Neural cell (in vitro differentiated cells): ENCODE results near the gene ST14. TPM values are rescaled to one million over a fixed set of nuclear protein-coding genes. Genes with fewer than 3 reads are reported as not detected.

Experiments used
- H2AFZ ChIP-seq: fragments of 200-600, 300-800 bp; sonication (generic), shearing (Covaris generic); 2 replicates; pipeline ENCODE4 v1.6.0; 2014; ENCODE audit warnings: low read depth, mild to moderate bottlenecking, antibody characterized with exemption, low read length, moderate library complexity
- H3F3A ChIP-seq: fragments of 200-600 bp; shearing (Covaris generic); 2 replicates; pipeline ENCODE4 v1.6.1; 2016; ENCODE audit warnings: mild to moderate bottlenecking, moderate library complexity, mixed read lengths, antibody characterized with exemption, low read length; ENCODE audit not compliant: insufficient read depth, poor library complexity, severe bottlenecking
- H3K27ac ChIP-seq: fragments of 200-600, 300-800 bp; sonication (generic), shearing (Covaris generic); 2 replicates; pipeline ENCODE4 v1.5.1; 2014; ENCODE audit warnings: mild to moderate bottlenecking, low read length, moderate library complexity
- H3K27me3 ChIP-seq: fragments of 300-800, 200-600 bp; sonication (generic), shearing (Covaris generic); 2 replicates; pipeline ENCODE4 v1.6.0; 2014; ENCODE audit warnings: mild to moderate bottlenecking, low read depth, low read length, moderate library complexity; ENCODE audit not compliant: insufficient read depth
- H3K36me3 ChIP-seq: fragments of 300-800, 200-600 bp; sonication (generic), shearing (Covaris generic); 2 replicates; pipeline ENCODE4 v1.5.1; 2014; ENCODE audit warnings: mild to moderate bottlenecking, antibody characterized with exemption, low read length, moderate library complexity; ENCODE audit not compliant: insufficient read depth
- H3K4me2 ChIP-seq: fragments of 300-800, 200-600 bp; sonication (generic), shearing (Covaris generic); 2 replicates; pipeline ENCODE4 v1.6.0; 2014; ENCODE audit warnings: mild to moderate bottlenecking, low read length
- H3K4me3 ChIP-seq: fragments of 300-800, 200-600 bp; sonication (generic), shearing (Covaris generic); 2 replicates; pipeline ENCODE4 v1.5.1; 2014; ENCODE audit warnings: mild to moderate bottlenecking, low read length, moderate library complexity
- H3K79me2 ChIP-seq: fragments of 200-600 bp; shearing (Covaris generic); replicated peaks from 2 replicates; pipeline ENCODE4 v1.6.0; 2014; ENCODE audit warnings: mild to moderate bottlenecking, low read length, moderate library complexity; ENCODE audit not compliant: insufficient read depth
- H3K9ac ChIP-seq: fragments of 300-800, 200-600 bp; sonication (generic), shearing (Covaris generic); 2 replicates; pipeline ENCODE4 v1.6.1; 2016; ENCODE audit warnings: mild to moderate bottlenecking, low read length, mixed read lengths
- H3K9me2 ChIP-seq: fragments of 200-600 bp; shearing (Covaris generic); 2 replicates; pipeline ENCODE4 v1.6.1; 2016; ENCODE audit warnings: mild to moderate bottlenecking, low read length, mixed read lengths; ENCODE audit not compliant: insufficient read depth
- H3K9me3 ChIP-seq: fragments of 200-600, 300-800 bp; sonication (generic), shearing (Covaris generic); 2 replicates; pipeline ENCODE4 v1.6.1; 2016; ENCODE audit warnings: mild to moderate bottlenecking, mixed run types, low read length, moderate library complexity, mixed read lengths
- H4K20me1 ChIP-seq: fragments of 200-600 bp; shearing (Covaris generic); 2 replicates; pipeline ENCODE4 v1.6.1; 2016; ENCODE audit warnings: mild to moderate bottlenecking, mixed run types; ENCODE audit not compliant: insufficient read depth
- CTCF ChIP-seq: fragments of 450-650 bp; IDR thresholded peaks from 2 replicates; pipeline ENCODE4 v1.5.1; 2014; ENCODE audit warnings: antibody characterized with exemption, mild to moderate bottlenecking, moderate library complexity; ENCODE audit not compliant: poor library complexity, severe bottlenecking
- EP300 ChIP-seq: fragments of 450-650 bp; conservative IDR thresholded peaks from 2 replicates; pipeline ENCODE4 v1.6.1; 2014; ENCODE audit warnings: antibody characterized with exemption, mild to moderate bottlenecking, moderate library complexity; ENCODE audit not compliant: poor library complexity, severe bottlenecking
- EZH2 ChIP-seq: fragments of 200-600, 300-800 bp; shearing (Covaris generic), sonication (generic); IDR thresholded peaks from 2 replicates; pipeline ENCODE4 v1.6.1; 2014; ENCODE audit warnings: antibody characterized with exemption, low read length, borderline replicate concordance, mild to moderate bottlenecking; ENCODE audit not compliant: insufficient read depth, poor library complexity, severe bottlenecking
- MXI1 ChIP-seq: fragments of 450-650 bp; conservative IDR thresholded peaks from 2 replicates; pipeline ENCODE4 v1.6.1; 2014; ENCODE audit warnings: antibody characterized with exemption, mild to moderate bottlenecking; ENCODE audit not compliant: poor library complexity, severe bottlenecking
- POLR2AphosphoS5 ChIP-seq: IDR thresholded peaks from 2 replicates; pipeline ENCODE4 v1.6.1; 2012
- RAD21 ChIP-seq: fragments of 450-650 bp; conservative IDR thresholded peaks from 2 replicates; pipeline ENCODE4 v1.6.1; 2014; ENCODE audit warnings: antibody characterized with exemption, mild to moderate bottlenecking, moderate library complexity
- REST ChIP-seq: IDR thresholded peaks from 2 replicates; pipeline ENCODE4 v1.6.1; 2012; ENCODE audit warnings: borderline replicate concordance
- SMC3 ChIP-seq: fragments of 450-650 bp; conservative IDR thresholded peaks from 2 replicates; pipeline ENCODE4 v1.6.1; 2014; ENCODE audit warnings: antibody characterized with exemption, mild to moderate bottlenecking, moderate library complexity; ENCODE audit not compliant: poor library complexity
- TAF1 ChIP-seq: IDR thresholded peaks from 2 replicates; pipeline ENCODE4 v1.6.1; 2012; ENCODE audit warnings: low read depth
- polyA plus RNA-seq: library from polyadenylated mRNA; depleted of rRNA; stranded (reverse); fragments of >200 nt; gene quantifications from 2 replicates; pipeline ENCODE4 v1.2.3, GENCODE V29; 2014

Gene ST14
- polyA plus RNA-seq, 1 donor from 2014 or later: not detected

- no peaks in the 10 kb centered on the region for H3K9me2 ChIP-seq
- no peaks in the 10 kb centered on the region for H3K9me3 ChIP-seq
- no peak for TF ChIP-seq TAF1
- TF ChIP-seq EP300: no peak
- TF ChIP-seq RAD21: no peak
- no peak for TF ChIP-seq EZH2
- no peak for TF ChIP-seq POLR2AphosphoS5
- TF ChIP-seq REST: no peak
- no peak for TF ChIP-seq CTCF
- TF ChIP-seq MXI1: no peak
- no peak for TF ChIP-seq SMC3
- H3K36me3 ChIP-seq: no peaks in the 10 kb centered on the region
- H3K4me2 ChIP-seq: no peak overlapping the region
- H3K27me3 ChIP-seq: peaks cover 35% of the 10 kb centered on the region
- H4K20me1 ChIP-seq: no peaks in the 10 kb centered on the region
- H3K4me3 ChIP-seq: no peak overlapping the region
- H2AFZ ChIP-seq: no peak overlapping the region
- no peaks in the 10 kb centered on the region for H3K79me2 ChIP-seq
- no peaks in the 10 kb centered on the region for H3F3A ChIP-seq
- no peak overlapping the region for H3K27ac ChIP-seq
- H3K9ac ChIP-seq: no peak overlapping the region
These were observed 3.2 kb upstream of the ST14 start for GRCh38 chr11:130156108-130157022.

- Histone ChIP-seq H3K9ac (no peak overlapping the region), H3K4me3 (no peak overlapping the region), H3K4me2 (no peak overlapping the region), H3K9me3 (no peaks in the 10 kb centered on the region), H3K27me3 (peaks cover 42% of the 10 kb centered on the region), H2AFZ (no peak overlapping the region), H3K36me3 (no peaks in the 10 kb centered on the region), H3K79me2 (no peaks in the 10 kb centered on the region), H4K20me1 (no peaks in the 10 kb centered on the region), H3F3A (no peaks in the 10 kb centered on the region), H3K9me2 (no peaks in the 10 kb centered on the region), H3K27ac (no peak overlapping the region)
- TF ChIP-seq CTCF (no peak), SMC3 (no peak), EZH2 (no peak)
These were observed 2.5 kb upstream of the ST14 start for GRCh38 chr11:130157101-130157500.
